Measurements from ENCODE around the gene MRPL24. TPM values are rescaled to one million over a fixed set of nuclear protein-coding genes. Genes with fewer than 3 reads are reported as not detected.

The MRPL24 gene
- total and polyA plus RNA-seq, 9 of the 15 experiments (the other 6 are each of a cell fraction or from before 2014, with no cell fraction given), result 74.3 to 267 (median 113) TPM

- TF ChIP-seq ZNF318 (IDR thresholded peaks at IDR 0.05; ENCODE audit: borderline replicate concordance in 1 of 2, low read depth in 1 of 2) (no peak), SP2 (IDR thresholded peaks at IDR 0.05; ENCODE audit: extremely low read depth, low read depth, low read length, poor library complexity, severe bottlenecking) (no peak), LCOR (CRISPR knock-in tag; IDR thresholded peaks at IDR 0.05) (0 out of 2 replicates have a peak, but pooled peaks have one; percentile 52), CBX8 (IDR thresholded peaks at IDR 0.05; ENCODE audit: borderline replicate concordance, extremely low read depth, low read depth, low read length, poor library complexity, severe bottlenecking) (no peak), IRF1 (CRISPR knock-in tag; IDR thresholded peaks at IDR 0.05; ENCODE audit: borderline replicate concordance) (no peak), TAF15 (IDR thresholded peaks at IDR 0.05; ENCODE audit: low read depth, low read length) (no peak), SMAD1 (IDR thresholded peaks at IDR 0.05; ENCODE audit: low read depth, low read length, partially characterized antibody) (no peak), ZNF561 (CRISPR knock-in tag; conservative IDR thresholded peaks at IDR 0.05) (no peak), E2F4 (CRISPR knock-in tag; IDR thresholded peaks at IDR 0.05; ENCODE audit: low read depth) (no peak), GMEB1 (CRISPR knock-in tag; IDR thresholded peaks at IDR 0.05) (no peak), SMAD3 (CRISPR knock-in tag; conservative IDR thresholded peaks at IDR 0.05) (no peak), ZNF764 (CRISPR knock-in tag; IDR thresholded peaks at IDR 0.05; ENCODE audit: low read depth) (no peak), MEIS2 (IDR thresholded peaks at IDR 0.05; ENCODE audit: partially characterized antibody) (peak; percentile 41), NELFE (IDR thresholded peaks at IDR 0.05; ENCODE audit: insufficient read depth, insufficient read length) (no peak)
Observed at GRCh38 chr1:156693848-156694689, 46.8 kb downstream of the MRPL24 start (continued).
